LNCaP clone FGC (cell line): ENCODE data around the gene MOCS1.

Source experiments
- DNase-seq: peaks from one replicate; pipeline ENCODE4 v3.0.0-alpha.2; 2011; ENCODE audit warnings: low read depth
- H3K4me3 ChIP-seq: 2 replicates; pipeline ENCODE4 v1.5.1; 2011; ENCODE audit warnings: mild to moderate bottlenecking, low read depth, low read length, control low read depth
- TF ChIP-seq, protein P1 (sequence below): IDR thresholded peaks from 2 replicates; pipeline ENCODE4 v1.5.1; 2012; ENCODE audit warnings: mild to moderate bottlenecking; ENCODE audit not compliant: control insufficient read depth, insufficient read depth; ENCODE audit errors: extremely low read depth

MOCS1 gene

DNA sequence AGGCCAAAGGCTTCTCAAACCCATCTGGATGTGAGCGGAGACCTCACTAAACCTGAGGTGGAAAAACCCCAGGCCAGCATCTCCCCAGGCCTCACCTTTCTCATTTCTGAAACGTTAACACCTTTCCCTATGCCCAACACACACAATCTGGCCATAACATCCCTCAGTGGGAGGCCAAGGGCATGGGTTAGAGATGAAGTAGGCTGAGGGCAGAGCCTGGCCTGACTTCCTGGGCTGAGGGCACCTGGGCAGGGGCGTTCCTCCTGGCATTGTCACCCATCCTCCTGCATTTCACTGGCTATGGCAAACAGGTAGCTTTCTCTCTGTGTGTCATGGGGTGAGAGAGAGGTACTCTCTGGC lies 8.4 kb downstream of the MOCS1 start:
- DNase-seq = no peak
- H3K4me3 ChIP-seq = no peak overlapping the region
- TF ChIP-seq, protein P1, sequence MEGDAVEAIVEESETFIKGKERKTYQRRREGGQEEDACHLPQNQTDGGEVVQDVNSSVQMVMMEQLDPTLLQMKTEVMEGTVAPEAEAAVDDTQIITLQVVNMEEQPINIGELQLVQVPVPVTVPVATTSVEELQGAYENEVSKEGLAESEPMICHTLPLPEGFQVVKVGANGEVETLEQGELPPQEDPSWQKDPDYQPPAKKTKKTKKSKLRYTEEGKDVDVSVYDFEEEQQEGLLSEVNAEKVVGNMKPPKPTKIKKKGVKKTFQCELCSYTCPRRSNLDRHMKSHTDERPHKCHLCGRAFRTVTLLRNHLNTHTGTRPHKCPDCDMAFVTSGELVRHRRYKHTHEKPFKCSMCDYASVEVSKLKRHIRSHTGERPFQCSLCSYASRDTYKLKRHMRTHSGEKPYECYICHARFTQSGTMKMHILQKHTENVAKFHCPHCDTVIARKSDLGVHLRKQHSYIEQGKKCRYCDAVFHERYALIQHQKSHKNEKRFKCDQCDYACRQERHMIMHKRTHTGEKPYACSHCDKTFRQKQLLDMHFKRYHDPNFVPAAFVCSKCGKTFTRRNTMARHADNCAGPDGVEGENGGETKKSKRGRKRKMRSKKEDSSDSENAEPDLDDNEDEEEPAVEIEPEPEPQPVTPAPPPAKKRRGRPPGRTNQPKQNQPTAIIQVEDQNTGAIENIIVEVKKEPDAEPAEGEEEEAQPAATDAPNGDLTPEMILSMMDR = no peak

DNA sequence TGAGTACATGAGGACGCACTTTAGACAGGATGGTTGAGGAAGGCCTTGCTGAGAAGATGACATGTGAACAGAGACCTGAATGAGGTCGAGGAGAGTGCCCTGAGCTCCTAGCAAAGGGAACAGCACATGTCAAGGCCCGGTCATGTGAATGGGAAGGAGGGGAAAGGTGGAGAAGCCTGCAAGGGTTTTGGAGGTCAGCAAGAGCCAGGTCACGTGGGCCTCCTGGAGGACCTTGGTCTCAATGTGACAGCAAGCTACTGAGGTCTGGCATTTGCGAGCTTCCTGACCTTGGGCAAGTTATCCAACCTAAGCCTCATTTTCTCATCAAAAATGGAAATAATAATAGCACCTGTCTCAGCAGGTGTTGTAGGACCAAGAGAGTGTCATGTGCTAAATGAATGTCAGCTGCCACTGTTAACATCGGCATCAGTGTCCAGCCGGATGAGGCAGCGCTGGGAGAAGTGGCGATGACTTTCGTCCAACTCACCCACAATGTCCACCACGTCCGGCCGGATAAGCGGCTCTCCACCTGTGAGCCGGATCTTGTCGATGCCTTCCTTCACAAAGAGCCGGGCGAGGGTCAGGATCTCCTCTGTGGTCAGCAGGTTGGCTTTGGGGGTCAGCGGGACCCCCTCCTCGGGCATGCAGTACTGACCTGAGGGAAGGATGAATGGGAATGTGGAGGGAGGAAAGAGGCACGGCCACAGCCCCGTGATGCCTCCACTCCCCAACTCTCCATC lies 8.9 kb downstream of the MOCS1 start:
- TF ChIP-seq, protein P1 = no peak
- H3K4me3 ChIP-seq = no peak overlapping the region
- no peak for DNase-seq

DNA sequence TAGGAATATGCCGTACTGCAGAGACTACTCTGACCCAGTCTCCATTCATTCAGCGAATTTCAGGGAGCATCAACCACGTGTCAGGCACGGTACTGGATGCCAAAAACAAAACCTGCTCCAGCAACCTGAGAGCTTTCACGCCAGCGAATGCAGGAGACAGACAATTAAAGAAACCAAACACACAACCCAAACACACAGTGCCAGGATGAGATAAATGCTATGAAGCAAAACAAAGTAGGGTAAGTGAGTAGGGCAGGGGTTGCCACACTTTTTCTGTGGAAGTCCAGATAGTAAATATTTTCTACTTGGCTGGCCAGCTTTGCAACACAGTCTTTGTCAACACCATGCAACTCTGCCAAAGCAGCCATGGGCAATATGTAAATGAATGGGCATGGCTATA lies 10.0 kb downstream of the MOCS1 start:
- TF ChIP-seq, protein P1 = no peak
- peak; percentile 47 for DNase-seq

DNA sequence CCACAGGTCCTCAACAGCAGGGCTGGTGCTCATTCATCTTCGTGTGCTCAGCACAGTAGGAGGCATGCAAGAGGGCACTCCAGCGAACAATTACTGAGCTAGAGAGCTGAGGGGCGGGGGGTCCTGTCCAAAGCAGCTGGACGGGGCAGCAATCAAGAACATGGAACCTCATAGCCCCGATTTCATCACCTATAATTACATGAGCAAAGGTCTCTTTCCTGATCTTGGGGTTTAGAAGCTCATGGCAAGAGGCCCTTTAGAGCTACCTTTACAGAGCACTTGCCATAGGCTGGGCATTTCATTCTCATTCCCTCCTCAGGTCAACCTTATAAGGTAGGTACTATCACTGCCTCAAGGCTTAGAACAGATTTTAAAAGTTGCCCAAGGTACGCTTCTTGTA lies 10.4 kb downstream of the MOCS1 start:
- DNase-seq = no peak
- H3K4me3 ChIP-seq = no peak overlapping the region
- TF ChIP-seq, protein P1 = no peak

More for the DNA sequence above, 10.0 kb downstream of the MOCS1 start:
- H3K4me3 ChIP-seq = no peak overlapping the region

DNA sequence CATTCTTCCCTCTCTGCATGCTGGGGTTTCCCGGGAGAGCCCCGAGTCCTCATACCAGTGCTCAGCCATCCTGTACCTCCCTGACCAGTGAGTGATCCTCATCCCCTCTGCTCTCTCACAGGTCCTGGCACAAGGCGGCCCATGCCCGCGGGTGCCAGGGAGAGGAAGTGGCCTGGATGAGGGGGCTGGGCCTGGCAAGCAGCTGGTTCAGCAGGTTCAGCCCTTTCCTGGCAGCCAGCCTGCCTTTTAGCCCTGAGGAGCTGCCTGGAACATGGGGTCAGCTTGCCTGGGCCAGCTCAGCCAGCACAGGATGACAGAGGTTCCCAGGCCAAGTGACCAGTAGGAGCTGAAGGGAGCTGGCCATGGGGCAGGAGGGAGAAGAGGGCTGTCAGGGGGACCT lies 10.9 kb downstream of the MOCS1 start:
- peak; percentile 80 for DNase-seq
- TF ChIP-seq, protein P1 = no peak
- peak overlapping the region; percentile 27 for H3K4me3 ChIP-seq

DNA sequence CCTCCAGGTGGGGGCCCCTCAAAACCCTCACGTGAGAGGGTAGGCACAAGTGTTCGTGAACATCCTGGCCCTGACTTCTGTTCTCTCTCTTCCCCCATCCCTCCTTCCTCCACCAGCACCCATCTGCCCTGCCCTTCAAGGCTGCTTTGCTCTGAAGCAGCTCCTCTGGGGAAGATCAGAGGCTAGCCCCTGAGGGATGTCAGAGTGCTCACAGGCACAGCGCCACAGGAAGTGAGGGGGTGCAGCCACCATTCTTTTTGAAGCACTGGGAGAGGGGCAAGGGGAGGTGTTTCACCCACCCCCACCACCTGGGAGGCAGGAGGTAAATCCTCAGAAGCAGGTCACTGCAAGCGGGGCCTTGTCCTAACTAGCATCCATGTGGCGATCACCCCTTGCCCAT lies 11.4 kb downstream of the MOCS1 start:
- TF ChIP-seq, protein P1 = no peak
- H3K4me3 ChIP-seq = peak overlapping the region; percentile 27
- no peak for DNase-seq

DNA sequence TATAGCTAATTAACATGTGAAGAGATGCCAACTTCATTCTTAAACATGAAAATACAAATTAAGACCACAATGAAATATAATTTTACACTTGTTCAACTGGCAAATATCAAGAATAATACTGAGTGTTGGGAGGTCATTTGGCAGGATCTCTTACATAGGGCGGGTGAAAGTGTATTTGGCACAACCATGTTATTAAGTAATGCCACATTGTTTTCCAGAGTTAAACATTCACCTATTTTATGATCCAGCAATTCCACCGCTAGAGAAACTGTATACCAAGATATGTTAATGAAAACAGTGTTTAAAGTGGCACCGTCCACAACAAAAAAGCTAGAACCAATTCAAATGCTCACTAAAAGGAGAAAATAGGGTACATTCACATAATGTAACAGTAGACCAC lies 14.1 kb downstream of the MOCS1 start:
- TF ChIP-seq, protein P1 = no peak
- DNase-seq = no peak
- no peak overlapping the region for H3K4me3 ChIP-seq
